Measurements from ENCODE around the gene CA4.

DNA sequence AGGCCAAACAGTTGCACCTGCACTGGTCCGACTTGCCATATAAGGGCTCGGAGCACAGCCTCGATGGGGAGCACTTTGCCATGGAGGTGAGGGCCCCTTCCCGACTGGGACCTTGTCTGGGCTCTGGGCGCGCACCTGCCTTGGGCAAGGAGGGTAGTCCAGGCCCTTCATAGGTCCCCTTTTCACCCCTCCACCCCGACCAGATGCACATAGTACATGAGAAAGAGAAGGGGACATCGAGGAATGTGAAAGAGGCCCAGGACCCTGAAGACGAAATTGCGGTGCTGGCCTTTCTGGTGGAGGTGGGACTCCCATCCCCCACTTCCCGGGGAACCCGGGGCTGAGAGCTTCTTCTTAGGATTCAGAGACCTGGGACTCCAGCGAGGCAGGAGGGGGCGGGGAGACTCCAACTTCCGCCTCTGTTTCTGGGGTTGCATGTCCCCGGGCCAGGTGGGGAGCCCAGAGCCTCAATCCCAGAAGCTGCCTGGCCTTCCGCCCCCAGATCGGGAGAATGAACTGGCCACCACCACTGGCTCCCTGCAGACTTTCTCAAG, 7.8 kb downstream of the CA4 start:
- TF ChIP-seq MEIS2 (IDR thresholded peaks at IDR 0.05; ENCODE audit: partially characterized antibody), result no peak
- no peak for TF ChIP-seq GABPA (tag; conservative IDR thresholded peaks at IDR 0.05; ENCODE audit: low read depth)
- TF ChIP-seq, protein P1, sequence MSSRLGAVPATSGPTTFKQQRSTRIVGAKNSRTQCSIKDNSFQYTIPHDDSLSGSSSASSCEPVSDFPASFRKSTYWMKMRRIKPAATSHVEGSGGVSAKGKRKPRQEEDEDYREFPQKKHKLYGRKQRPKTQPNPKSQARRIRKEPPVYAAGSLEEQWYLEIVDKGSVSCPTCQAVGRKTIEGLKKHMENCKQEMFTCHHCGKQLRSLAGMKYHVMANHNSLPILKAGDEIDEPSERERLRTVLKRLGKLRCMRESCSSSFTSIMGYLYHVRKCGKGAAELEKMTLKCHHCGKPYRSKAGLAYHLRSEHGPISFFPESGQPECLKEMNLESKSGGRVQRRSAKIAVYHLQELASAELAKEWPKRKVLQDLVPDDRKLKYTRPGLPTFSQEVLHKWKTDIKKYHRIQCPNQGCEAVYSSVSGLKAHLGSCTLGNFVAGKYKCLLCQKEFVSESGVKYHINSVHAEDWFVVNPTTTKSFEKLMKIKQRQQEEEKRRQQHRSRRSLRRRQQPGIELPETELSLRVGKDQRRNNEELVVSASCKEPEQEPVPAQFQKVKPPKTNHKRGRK (tag; IDR thresholded peaks at IDR 0.05), result no peak
- TF ChIP-seq, protein P2, sequence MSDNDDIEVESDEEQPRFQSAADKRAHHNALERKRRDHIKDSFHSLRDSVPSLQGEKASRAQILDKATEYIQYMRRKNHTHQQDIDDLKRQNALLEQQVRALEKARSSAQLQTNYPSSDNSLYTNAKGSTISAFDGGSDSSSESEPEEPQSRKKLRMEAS (CRISPR knock-in tag; IDR thresholded peaks at IDR 0.05), result no peak
- TF ChIP-seq, protein P3, sequence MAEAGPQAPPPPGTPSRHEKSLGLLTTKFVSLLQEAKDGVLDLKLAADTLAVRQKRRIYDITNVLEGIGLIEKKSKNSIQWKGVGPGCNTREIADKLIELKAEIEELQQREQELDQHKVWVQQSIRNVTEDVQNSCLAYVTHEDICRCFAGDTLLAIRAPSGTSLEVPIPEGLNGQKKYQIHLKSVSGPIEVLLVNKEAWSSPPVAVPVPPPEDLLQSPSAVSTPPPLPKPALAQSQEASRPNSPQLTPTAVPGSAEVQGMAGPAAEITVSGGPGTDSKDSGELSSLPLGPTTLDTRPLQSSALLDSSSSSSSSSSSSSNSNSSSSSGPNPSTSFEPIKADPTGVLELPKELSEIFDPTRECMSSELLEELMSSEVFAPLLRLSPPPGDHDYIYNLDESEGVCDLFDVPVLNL (CRISPR knock-in tag; IDR thresholded peaks at IDR 0.05; ENCODE audit: low read depth), result no peak
- TF ChIP-seq CHD1 (IDR thresholded peaks at IDR 0.05; ENCODE audit: low read length), result no peak
